Activated naive CD8-positive, alpha-beta T cell treated with anti-CD3 and anti-CD28 coated beads, Interleukin-2, amount 10 ng/mL, durations not matched to agents 7 days and 5 days (primary cell): ENCODE data around the gene INHBC. TPM values are rescaled to one million over a fixed set of nuclear protein-coding genes. Genes with fewer than 3 reads are reported as not detected.
A peak's percentile ranks its signal among the peaks of the same experiment; 100 is the strongest.

Experiments used
- ATAC-seq: fragments of 150-1000 bp; cut with Tn5 transposase; one replicate; pipeline ENCODE4 v1.10.0; 2021; ENCODE audit warnings: low read depth, moderate library complexity
- POLR2A ChIA-PET: fragments of 350-600 bp; sonication (Branson Sonifier 250); formaldehyde crosslinking; loops from one replicate; lab custom pipeline; 2021; ENCODE audit warnings: antibody characterized with exemption; lab: Charles Lee
- DNase-seq: peaks from one replicate; pipeline ENCODE4 v3.0.0; 2021
- H3K27ac Mint-ChIP-seq: one replicate; pipeline ENCODE4 v1.8.0; 2022; ENCODE audit warnings: mild to moderate bottlenecking, mixed read lengths
- H3K27me3 Mint-ChIP-seq: one replicate; pipeline ENCODE4 v1.8.0; 2022; ENCODE audit warnings: mild to moderate bottlenecking, moderate library complexity, mixed read lengths
- H3K36me3 Mint-ChIP-seq: one replicate; pipeline ENCODE4 v1.8.0; 2021; ENCODE audit warnings: mild to moderate bottlenecking, mixed read lengths
- H3K4me1 Mint-ChIP-seq: one replicate; pipeline ENCODE4 v1.8.0; 2021; ENCODE audit warnings: mixed read lengths
- H3K4me3 Mint-ChIP-seq: one replicate; pipeline ENCODE4 v1.8.0; 2022; ENCODE audit warnings: mild to moderate bottlenecking, moderate library complexity, mixed read lengths
- H3K9me3 Mint-ChIP-seq: one replicate; pipeline ENCODE4 v1.8.0; 2021; ENCODE audit warnings: mixed read lengths
- total RNA-seq, 2 experiments: library from RNA; stranded (reverse); gene quantifications; one replicate each; pipeline ENCODE4 v1.2.3, GENCODE V29; 2021

Gene INHBC
- total RNA-seq, 2 experiments from 2014 or later = 0.14 TPM; not detected in 1

- no peaks in the 10 kb centered on the region for H3K9me3 Mint-ChIP-seq
- POLR2A ChIA-PET = interaction anchor here (1.0 to 9.9 kb wide), 8 partner anchors 10 to 219 kb away, joined by 3 to 119 read pairs (median 5); partner anchors contain the start of gene ARHGAP9
- peak within 1 kb of the TSS; percentile 92 for H3K4me3 Mint-ChIP-seq
- H3K27me3 Mint-ChIP-seq = peaks cover 11% of the 10 kb centered on the region
- DNase-seq = no peak
- H3K27ac Mint-ChIP-seq = peak within 1 kb of the TSS; percentile 95
- peaks cover 38% of the 10 kb centered on the region for H3K4me1 Mint-ChIP-seq
- no peak for ATAC-seq
- H3K36me3 Mint-ChIP-seq = no peaks in the 10 kb centered on the region
Observed at GRCh38 chr12:57459750-57460467, 25.3 kb downstream of the INHBC start, which contains the start of gene GLI1. TSS of gene GLI1 (plus strand) at chr12:57459785. CDS start at chr12:57463692, 3,907 bp downstream.

DNA sequence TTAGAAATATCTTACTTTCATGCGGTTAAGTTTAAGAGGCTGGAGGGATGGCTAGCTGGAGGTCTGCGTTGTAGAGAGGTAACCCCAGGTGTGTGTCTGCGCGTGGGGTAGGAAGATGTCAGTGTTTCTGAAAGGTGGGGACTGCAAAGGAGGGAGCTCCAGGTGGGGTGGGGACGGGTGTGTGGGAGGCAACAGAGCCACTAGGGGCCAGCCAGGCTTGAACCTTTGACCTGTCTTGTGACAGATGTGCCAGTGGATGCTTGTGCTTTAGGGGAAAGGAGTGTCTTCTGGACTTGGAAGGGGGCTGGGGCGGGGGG lies 25.8 kb downstream of the INHBC start:
- peaks cover 38% of the 10 kb centered on the region for H3K4me1 Mint-ChIP-seq
- H3K4me3 Mint-ChIP-seq = peak overlapping the region; percentile 66
- H3K9me3 Mint-ChIP-seq = no peaks in the 10 kb centered on the region
- H3K27me3 Mint-ChIP-seq = peaks cover 11% of the 10 kb centered on the region
- no peaks in the 10 kb centered on the region for H3K36me3 Mint-ChIP-seq
- ATAC-seq = no peak
- no peak for DNase-seq
- POLR2A ChIA-PET = interaction anchor here (1.1 to 9.9 kb wide), 2 partner anchors 9 to 17 kb away, joined by 4 to 119 read pairs; partner anchors contain the start of gene ARHGAP9
- H3K27ac Mint-ChIP-seq = peak overlapping the region; percentile 44

- Mint-ChIP-seq H3K36me3 (no peaks in the 10 kb centered on the region), H3K4me3 (peak overlapping the region; percentile 92), H3K27me3 (peaks cover 11% of the 10 kb centered on the region), H3K4me1 (peaks cover 37% of the 10 kb centered on the region), H3K27ac (no peak overlapping the region), H3K9me3 (no peaks in the 10 kb centered on the region)
- ATAC-seq (no peak), DNase-seq (no peak)
- POLR2A ChIA-PET = interaction anchor here (1.1 to 9.9 kb wide), 3 partner anchors 9 to 59 kb away, joined by 4 to 119 read pairs (median 10); partner anchors contain the start of genes ARHGAP9 and DDIT3
Observed at GRCh38 chr12:57460841-57461275, 26.3 kb downstream of the INHBC start.

DNA sequence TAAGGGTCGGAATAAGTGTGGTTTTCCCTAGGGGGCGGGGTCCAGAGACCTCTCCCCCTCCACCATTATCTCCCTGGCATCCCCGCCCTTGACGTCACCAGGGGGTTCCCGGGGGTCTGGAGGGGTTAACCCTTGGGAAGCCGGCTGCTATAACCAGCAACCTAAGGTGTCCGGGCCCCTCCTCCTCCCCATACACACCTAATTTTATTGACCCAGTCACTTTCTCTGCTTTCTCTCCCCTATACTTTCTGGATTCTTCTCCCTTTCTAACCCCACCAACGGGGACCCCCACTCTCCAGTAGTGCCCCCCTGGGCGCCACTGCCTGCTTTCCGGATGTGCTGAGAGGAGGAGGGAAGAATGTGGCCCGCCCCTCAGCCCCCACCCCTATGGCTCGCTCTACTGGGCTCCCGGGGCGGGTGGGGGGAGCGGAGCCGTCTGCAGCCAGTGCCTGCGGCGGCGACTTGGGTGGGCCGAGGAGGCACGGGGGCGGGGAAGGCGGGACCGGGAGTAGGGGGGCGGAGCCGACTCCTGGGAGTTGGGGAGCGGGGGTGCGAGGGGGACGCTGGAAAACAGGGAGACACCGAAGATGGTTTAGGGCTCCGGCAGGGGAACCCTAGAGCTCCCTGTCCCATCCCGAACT lies 26.8 kb downstream of the INHBC start:
- Mint-ChIP-seq H3K9me3 (no peaks in the 10 kb centered on the region), H3K27ac (no peak overlapping the region), H3K4me3 (peak overlapping the region; percentile 92), H3K4me1 (peaks cover 33% of the 10 kb centered on the region), H3K27me3 (peaks cover 11% of the 10 kb centered on the region), H3K36me3 (no peaks in the 10 kb centered on the region)
- POLR2A ChIA-PET = interaction anchor here (0.5 to 9.9 kb wide), 5 partner anchors 9 to 248 kb away, joined by 3 to 119 read pairs (median 4); partner anchors contain the start of genes ARHGAP9 and DDIT3
- ATAC-seq (no peak), DNase-seq (peak; percentile 53)

GRCh38 chr12:57461917-57462250 lies 27.3 kb downstream of the INHBC start:
- Mint-ChIP-seq H3K4me3 (peak overlapping the region; percentile 92), H3K27ac (peak overlapping the region; percentile 37), H3K9me3 (no peaks in the 10 kb centered on the region), H3K36me3 (no peaks in the 10 kb centered on the region), H3K4me1 (peaks cover 33% of the 10 kb centered on the region), H3K27me3 (peaks cover 11% of the 10 kb centered on the region)
- POLR2A ChIA-PET = interaction anchor here (0.5 to 9.9 kb wide), 5 partner anchors 8 to 248 kb away, joined by 3 to 119 read pairs (median 4); partner anchors contain the start of genes ARHGAP9 and DDIT3
- ATAC-seq = no peak
- no peak for DNase-seq

DNA sequence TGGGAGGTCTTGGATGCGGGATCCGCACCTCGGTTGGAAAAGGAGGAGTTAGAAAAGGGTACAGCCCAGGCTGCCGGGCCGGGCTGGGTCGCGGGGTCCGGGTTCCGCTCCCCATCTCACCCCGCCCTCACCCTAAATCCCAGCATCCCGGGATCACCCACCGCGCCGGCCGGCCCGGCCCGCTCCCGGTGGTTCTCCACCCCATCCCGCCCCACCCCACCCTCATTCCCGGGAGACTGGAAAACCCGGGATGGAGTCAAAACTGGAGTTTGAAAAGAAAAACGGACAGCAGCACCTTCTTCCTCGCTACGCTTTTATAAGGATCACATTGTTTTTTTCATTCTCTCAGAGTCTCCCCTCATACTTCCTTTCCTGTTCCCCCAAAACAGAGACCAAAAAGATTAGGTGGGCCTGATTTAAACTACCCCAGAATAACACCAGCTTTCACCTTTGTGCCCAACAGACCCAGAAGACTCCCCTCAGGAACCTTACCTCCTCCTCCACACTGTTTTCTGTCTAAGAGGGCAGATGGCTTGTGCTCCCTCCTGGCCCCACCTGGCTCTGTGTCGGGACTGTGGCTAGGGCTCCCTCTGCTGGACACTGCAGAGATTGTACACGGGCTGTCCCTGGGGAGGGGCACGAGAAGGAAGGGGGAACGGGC lies 27.8 kb downstream of the INHBC start:
- Mint-ChIP-seq H3K36me3 (peaks cover 4% of the 10 kb centered on the region), H3K4me1 (peaks cover 35% of the 10 kb centered on the region), H3K27ac (peak overlapping the region; percentile 27), H3K4me3 (peak overlapping the region; percentile 92), H3K9me3 (no peaks in the 10 kb centered on the region), H3K27me3 (peaks cover 11% of the 10 kb centered on the region)
- POLR2A ChIA-PET = interaction anchor here (0.5 to 9.9 kb wide), 5 partner anchors 8 to 249 kb away, joined by 3 to 119 read pairs (median 4); partner anchors contain the start of gene ARHGAP9
- ATAC-seq (peak; percentile 74), DNase-seq (peak; percentile 87)

GRCh38 chr12:57462912-57463253 lies 28.3 kb downstream of the INHBC start:
- Mint-ChIP-seq H3K9me3 (no peaks in the 10 kb centered on the region), H3K36me3 (peaks cover 8% of the 10 kb centered on the region), H3K27me3 (peaks cover 11% of the 10 kb centered on the region), H3K4me1 (peaks cover 35% of the 10 kb centered on the region), H3K27ac (no peak overlapping the region), H3K4me3 (peak overlapping the region; percentile 81)
- DNase-seq (no peak), ATAC-seq (no peak)
- POLR2A ChIA-PET = interaction anchor here (1.2 to 9.9 kb wide), 3 partner anchors 9 to 56 kb away, joined by 3 to 119 read pairs (median 4); partner anchors contain the start of gene ARHGAP9

- no peak overlapping the region for H3K27ac Mint-ChIP-seq
- peaks cover 28% of the 10 kb centered on the region for H3K4me1 Mint-ChIP-seq
- peaks cover 18% of the 10 kb centered on the region for H3K36me3 Mint-ChIP-seq
- DNase-seq (no peak), ATAC-seq (no peak)
- no peaks in the 10 kb centered on the region for H3K9me3 Mint-ChIP-seq
- H3K4me3 Mint-ChIP-seq = no peak overlapping the region
- H3K27me3 Mint-ChIP-seq = peaks cover 11% of the 10 kb centered on the region
- POLR2A ChIA-PET = interaction anchor here (9.9 kb wide), 1 partner anchor 13 kb away, joined by 119 read pairs; the partner anchor contains the start of gene ARHGAP9
Observed at GRCh38 chr12:57464569-57464968, 30.0 kb downstream of the INHBC start.

GRCh38 chr12:57465030-57465746 lies 30.6 kb downstream of the INHBC start:
- POLR2A ChIA-PET = interaction anchor here (0.7 to 9.9 kb wide), 2 partner anchors 12 to 32 kb away, joined by 3 to 119 read pairs; partner anchors contain the start of gene ARHGAP9
- Mint-ChIP-seq H3K27ac (peak overlapping the region; percentile 17), H3K9me3 (no peaks in the 10 kb centered on the region), H3K27me3 (peaks cover 8% of the 10 kb centered on the region), H3K4me1 (peaks cover 27% of the 10 kb centered on the region), H3K36me3 (peaks cover 20% of the 10 kb centered on the region), H3K4me3 (no peak overlapping the region)
- DNase-seq = no peak
- ATAC-seq = no peak

DNA sequence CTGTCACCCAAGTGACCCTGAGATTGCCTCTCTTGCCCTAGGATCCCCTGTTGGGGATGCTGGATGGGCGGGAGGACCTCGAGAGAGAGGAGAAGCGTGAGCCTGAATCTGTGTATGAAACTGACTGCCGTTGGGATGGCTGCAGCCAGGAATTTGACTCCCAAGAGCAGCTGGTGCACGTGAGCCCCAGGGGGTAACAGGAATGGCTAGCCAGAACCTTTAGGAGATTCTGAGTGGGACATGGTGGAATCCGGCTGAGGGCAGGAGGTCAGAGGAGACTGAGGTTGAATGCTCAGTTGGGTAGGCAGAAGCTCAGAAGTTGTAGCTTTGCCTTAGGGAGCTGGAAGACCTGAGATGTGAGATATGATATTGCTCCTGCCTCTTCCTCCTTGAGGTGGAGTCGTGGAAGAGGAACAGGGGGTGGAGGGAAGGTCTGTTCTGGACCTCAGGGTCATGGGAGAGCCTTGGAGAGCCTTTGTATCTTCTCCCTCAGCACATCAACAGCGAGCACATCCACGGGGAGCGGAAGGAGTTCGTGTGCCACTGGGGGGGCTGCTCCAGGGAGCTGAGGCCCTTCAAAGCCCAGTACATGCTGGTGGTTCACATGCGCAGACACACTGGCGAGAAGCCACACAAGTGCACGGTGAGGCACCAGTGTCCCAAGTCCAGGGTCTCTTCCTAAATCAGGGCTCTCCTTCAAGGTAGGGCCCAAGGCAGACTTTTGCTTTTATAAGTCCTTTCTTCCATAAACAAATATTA lies 31.3 kb downstream of the INHBC start:
- Mint-ChIP-seq H3K9me3 (no peaks in the 10 kb centered on the region), H3K27me3 (peaks cover 3% of the 10 kb centered on the region), H3K36me3 (peaks cover 20% of the 10 kb centered on the region), H3K4me3 (no peak overlapping the region), H3K27ac (peak overlapping the region; percentile 17), H3K4me1 (peaks cover 23% of the 10 kb centered on the region)
- DNase-seq (no peak), ATAC-seq (no peak)
- POLR2A ChIA-PET = interaction anchor here (0.7 to 9.9 kb wide), 2 partner anchors 11 to 31 kb away, joined by 3 to 119 read pairs; partner anchors contain the start of gene ARHGAP9

GRCh38 chr12:57467212-57467874 lies 32.8 kb downstream of the INHBC start:
- Mint-ChIP-seq H3K27ac (no peak overlapping the region), H3K9me3 (no peaks in the 10 kb centered on the region), H3K4me3 (no peak overlapping the region), H3K4me1 (peaks cover 24% of the 10 kb centered on the region), H3K27me3 (no peaks in the 10 kb centered on the region), H3K36me3 (peaks cover 29% of the 10 kb centered on the region)
- no peak for DNase-seq
- ATAC-seq = no peak
- POLR2A ChIA-PET = interaction anchor here (9.9 kb wide), 1 partner anchor 10 kb away, joined by 119 read pairs; the partner anchor contains the start of gene ARHGAP9
